Upper lobe of right lung (tissue), 1 donor: ENCODE results near the gene NEDD4. TPM values are rescaled to one million over a fixed set of nuclear protein-coding genes. Genes with fewer than 3 reads are reported as not detected.
A peak's percentile ranks its signal among the peaks of the same experiment; 100 is the strongest.
"Not testable (repeated sequence)": the region's sequence is repeated elsewhere in the genome, so short reads cannot be mapped to it uniquely, and the experiment has no call there.

Source experiments
- ATAC-seq: fragments of 200-7000 bp; cut with Tn5 transposase; one replicate; pipeline ENCODE4 v1.9.1; 2020; ENCODE audit warnings: mild to moderate bottlenecking, moderate library complexity
- DNase-seq: peaks from one replicate; pipeline ENCODE4 v3.0.0-alpha.2; 2020
- H3K27ac ChIP-seq: fragments of 200-600 bp; one replicate; pipeline ENCODE4 v1.8.0; 2022
- H3K27me3 ChIP-seq: fragments of 200-600 bp; one replicate; pipeline ENCODE4 v1.8.0; 2022; ENCODE audit warnings: mild to moderate bottlenecking
- H3K36me3 ChIP-seq: fragments of 200-600 bp; one replicate; pipeline ENCODE4 v1.8.0; 2022
- H3K4me1 ChIP-seq: fragments of 200-600 bp; one replicate; pipeline ENCODE4 v1.8.0; 2022
- H3K4me3 ChIP-seq: fragments of 200-600 bp; one replicate; pipeline ENCODE4 v1.8.0; 2022; ENCODE audit warnings: mild to moderate bottlenecking
- H3K9me3 ChIP-seq: fragments of 200-600 bp; one replicate; pipeline ENCODE4 v1.8.0; 2022
- CTCF ChIP-seq: fragments of 200-600 bp; IDR thresholded peaks from one replicate; pipeline ENCODE4 v1.8.0; 2022; ENCODE audit warnings: antibody characterized with exemption
- intact Hi-C: fragments of 100-400 bp; cut with DNase I; formaldehyde crosslinking; loops from one replicate; pipeline ENCODE4 v1.11.0; 2022
- total RNA-seq: library from RNA; stranded (reverse); fragmentation: NEBNext Ultra II Directional; extraction: Animal tissue kit (Norgen Biotek cat#: 25700); gene quantifications from one replicate; pipeline ENCODE4 v1.2.1, GENCODE V29; 2021
- donor health status: DM: no; HTN: yes; CAD: no; lungs with severe emphysema.

Gene NEDD4
- total RNA-seq, 1 donor from 2014 or later, result 18.4 TPM

DNA sequence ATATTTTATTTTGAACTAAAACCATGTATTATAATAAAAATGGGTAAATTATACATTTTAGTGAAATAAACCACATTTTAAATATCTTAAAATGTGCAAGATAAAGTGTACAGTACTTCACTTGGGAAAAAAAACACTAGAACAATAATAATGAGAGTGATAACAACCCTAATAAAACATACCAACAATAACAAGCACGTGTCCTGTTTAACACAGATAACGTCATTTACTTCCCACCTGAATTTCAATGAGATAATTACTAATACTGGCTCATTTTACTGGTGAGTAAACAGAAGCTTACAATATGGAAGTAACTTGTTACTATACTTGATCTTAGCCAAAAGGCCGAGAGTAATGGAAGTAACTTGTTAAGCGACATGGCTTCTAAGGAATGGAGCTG lies 140.3 kb downstream of the NEDD4 start:
- TF ChIP-seq CTCF, result no peak
- Histone ChIP-seq H3K27ac (no peak overlapping the region), H3K36me3 (peaks cover 23% of the 10 kb centered on the region), H3K4me1 (no peaks in the 10 kb centered on the region), H3K27me3 (no peaks in the 10 kb centered on the region), H3K9me3 (no peaks in the 10 kb centered on the region), H3K4me3 (no peak overlapping the region)
- DNase-seq, result no peak
- no peak for ATAC-seq
- intact Hi-C loops, result no loop called here

DNA sequence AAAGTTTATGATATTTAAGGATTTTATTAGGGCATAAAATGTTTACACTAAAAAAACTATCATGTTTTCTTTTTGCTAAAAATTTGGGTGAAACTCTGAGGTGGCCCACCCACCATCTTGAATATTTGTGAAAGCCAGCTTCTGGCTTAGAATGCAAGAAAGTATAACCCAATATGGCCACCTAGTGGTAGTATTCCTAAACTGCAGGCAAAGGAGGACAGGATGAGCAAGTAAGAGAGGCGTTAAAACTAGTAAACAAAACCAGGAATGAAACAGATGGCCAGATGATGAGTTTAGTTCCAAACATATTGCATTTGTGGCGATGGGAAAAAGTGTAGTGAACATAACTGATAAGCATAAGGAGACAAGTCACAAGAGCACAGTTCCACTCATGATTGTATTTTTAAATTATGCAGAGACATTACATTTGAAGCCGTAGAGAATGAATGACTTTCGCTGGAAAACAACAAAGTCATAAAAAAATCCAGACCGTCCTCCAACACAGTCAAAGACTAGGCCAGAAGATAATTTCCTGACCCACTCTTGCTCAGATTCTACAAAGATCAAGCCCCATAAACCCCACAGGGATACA lies 147.2 kb downstream of the NEDD4 start:
- H3K36me3 ChIP-seq, result peaks cover 14% of the 10 kb centered on the region

GRCh38 chr15:55842897-55843296 lies 150.5 kb downstream of the NEDD4 start:
- H3K27me3 ChIP-seq, H3K4me3 ChIP-seq, DNase-seq, ATAC-seq, intact Hi-C loops, H3K9me3 ChIP-seq, H3K27ac ChIP-seq, H3K4me1 ChIP-seq: not testable (repeated sequence)
- peaks cover 18% of the 10 kb centered on the region for H3K36me3 ChIP-seq

More for the DNA sequence above, 147.2 kb downstream of the NEDD4 start:
- TF ChIP-seq CTCF, result peak; percentile 93
- Histone ChIP-seq H3K9me3 (no peaks in the 10 kb centered on the region), H3K4me1 (no peaks in the 10 kb centered on the region), H3K4me3 (no peak overlapping the region), H3K27ac (no peak overlapping the region), H3K27me3 (no peaks in the 10 kb centered on the region)
- intact Hi-C loops, result no loop called here
- ATAC-seq (peak; percentile 85), DNase-seq (no peak)

DNA sequence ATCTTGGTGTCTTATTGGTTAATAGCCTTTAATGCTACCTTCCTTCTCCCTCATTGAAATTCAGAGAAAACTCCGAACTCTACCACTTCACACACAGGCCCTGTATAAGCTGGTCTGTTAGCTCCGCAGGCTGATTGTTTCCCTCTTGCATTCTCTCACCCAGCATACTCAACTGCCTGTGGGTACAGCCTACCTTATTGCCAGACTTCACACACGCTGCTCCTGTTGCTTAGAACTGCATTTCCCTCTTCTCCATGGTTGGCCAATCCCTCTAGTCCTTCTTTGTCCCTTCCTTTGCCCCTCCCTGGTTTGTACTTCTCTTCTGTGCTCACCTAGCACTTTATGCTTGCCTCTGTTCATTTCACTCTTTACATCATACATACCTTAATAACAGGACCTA lies 157.5 kb downstream of the NEDD4 start:
- H3K4me1 ChIP-seq, result no peaks in the 10 kb centered on the region
- ATAC-seq, result no peak
- H3K4me3 ChIP-seq, result no peak overlapping the region
- no peak overlapping the region for H3K27ac ChIP-seq
- no peaks in the 10 kb centered on the region for H3K9me3 ChIP-seq
- no peak for DNase-seq
- no peak for TF ChIP-seq CTCF
- intact Hi-C loops, result no loop called here
- peaks cover 11% of the 10 kb centered on the region for H3K36me3 ChIP-seq
- H3K27me3 ChIP-seq, result no peaks in the 10 kb centered on the region

- Histone ChIP-seq H3K27me3 (no peaks in the 10 kb centered on the region), H3K27ac (no peak overlapping the region), H3K36me3 (peaks cover under 1% of the 10 kb centered on the region), H3K4me1 (no peaks in the 10 kb centered on the region), H3K9me3 (no peaks in the 10 kb centered on the region), H3K4me3 (no peak overlapping the region)
- ATAC-seq (no peak), DNase-seq (no peak)
- intact Hi-C loops, result no loop called here
- no peak for TF ChIP-seq CTCF
Measured at GRCh38 chr15:55834331-55834730, 159.1 kb downstream of the NEDD4 start.

- Histone ChIP-seq H3K36me3 (no peaks in the 10 kb centered on the region), H3K4me1 (no peaks in the 10 kb centered on the region)
Measured at GRCh38 chr15:55829826-55830225, 163.6 kb downstream of the NEDD4 start.

More at GRCh38 chr15:55829826-55830225, 163.6 kb downstream of the NEDD4 start:
- DNase-seq (no peak), ATAC-seq (no peak)
- H3K9me3 ChIP-seq, result no peaks in the 10 kb centered on the region
- no peak for TF ChIP-seq CTCF
- no peak overlapping the region for H3K27ac ChIP-seq
- intact Hi-C loops, result no loop called here
- H3K27me3 ChIP-seq, result no peaks in the 10 kb centered on the region
- H3K4me3 ChIP-seq, result no peak overlapping the region
